Activated T-helper 2 cell treated with anti-CD3 and anti-CD28 coated beads, Interferon-gamma antibody, Interleukin-2, Interleukin-4, amounts not matched to agents 10 μg/mL and 5 μg/mL and 100 μg/mL, durations not matched to agents 14 hours and 24 hours and 36 hours (primary cell): Measurements from ENCODE around the gene IL17A. TPM values are rescaled to one million over a fixed set of nuclear protein-coding genes. Genes with fewer than 3 reads are reported as not detected.
"Not testable (repeated sequence)": the region's sequence is repeated elsewhere in the genome, so short reads cannot be mapped to it uniquely, and the experiment has no call there.

Experiments
- DNase-seq: peaks from one replicate; pipeline ENCODE4 v3.0.0; 2021; ENCODE audit warnings: low spot score
- H3K27ac Mint-ChIP-seq: one replicate; pipeline ENCODE4 v1.8.0; 2021; ENCODE audit warnings: mixed read lengths
- H3K27me3 Mint-ChIP-seq: one replicate; pipeline ENCODE4 v1.8.0; 2021; ENCODE audit warnings: low read depth, mixed read lengths
- H3K36me3 Mint-ChIP-seq: one replicate; pipeline ENCODE4 v1.8.0; 2021; ENCODE audit warnings: low read depth, mixed read lengths
- H3K4me1 Mint-ChIP-seq: one replicate; pipeline ENCODE4 v1.8.0; 2021; ENCODE audit warnings: low read depth, mixed read lengths
- H3K4me3 Mint-ChIP-seq: one replicate; pipeline ENCODE4 v1.8.0; 2021; ENCODE audit warnings: low read depth, mild to moderate bottlenecking, moderate library complexity, mixed read lengths
- H3K9me3 Mint-ChIP-seq: one replicate; pipeline ENCODE4 v1.8.0; 2021; ENCODE audit warnings: mixed read lengths
- intact Hi-C: fragments of 100-400 bp; cut with micrococcal nuclease; formaldehyde crosslinking; loops from one replicate; pipeline ENCODE4 v1.15.1; 2023
- total RNA-seq: library from RNA; stranded (reverse); gene quantifications from 2 replicates; pipeline ENCODE4 v1.2.3, GENCODE V29; 2022

IL17A gene
- total RNA-seq, 1 donor from 2014 or later, result 0.18 TPM

GRCh38 chr6:52152711-52153160 is 33.4 kb upstream of the IL17A start:
- H3K27ac Mint-ChIP-seq, result no peak overlapping the region

DNA sequence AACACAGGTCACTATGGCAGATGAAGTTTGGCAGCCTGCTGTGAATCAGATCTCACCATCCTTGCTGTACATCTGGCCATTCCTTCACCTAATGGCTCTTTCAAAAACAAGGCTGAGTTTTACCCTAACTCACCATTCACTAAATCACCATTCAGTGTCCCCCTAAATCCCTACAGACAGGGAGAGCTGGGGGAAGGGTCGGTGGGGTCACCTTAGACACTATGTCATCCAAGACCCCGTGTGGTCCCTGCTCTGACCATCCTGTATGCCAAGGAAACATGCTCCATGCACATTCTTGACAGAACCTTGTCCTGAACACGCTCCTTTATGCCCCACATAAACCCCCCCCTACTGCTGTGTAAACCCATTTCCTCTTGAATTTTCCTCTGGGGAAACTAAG is 31.8 kb upstream of the IL17A start:
- H3K4me1 Mint-ChIP-seq, result peaks cover 31% of the 10 kb centered on the region
- peaks cover 12% of the 10 kb centered on the region for H3K27me3 Mint-ChIP-seq
- no peak overlapping the region for H3K27ac Mint-ChIP-seq

More at GRCh38 chr6:52152711-52153160, 33.4 kb upstream of the IL17A start:
- H3K27me3 Mint-ChIP-seq, result peaks cover 12% of the 10 kb centered on the region
- no peak overlapping the region for H3K4me3 Mint-ChIP-seq
- no peak for DNase-seq
- peaks cover 25% of the 10 kb centered on the region for H3K4me1 Mint-ChIP-seq
- intact Hi-C loops, result no loop called here
- H3K9me3 Mint-ChIP-seq, result peaks cover under 1% of the 10 kb centered on the region
- no peaks in the 10 kb centered on the region for H3K36me3 Mint-ChIP-seq

DNA sequence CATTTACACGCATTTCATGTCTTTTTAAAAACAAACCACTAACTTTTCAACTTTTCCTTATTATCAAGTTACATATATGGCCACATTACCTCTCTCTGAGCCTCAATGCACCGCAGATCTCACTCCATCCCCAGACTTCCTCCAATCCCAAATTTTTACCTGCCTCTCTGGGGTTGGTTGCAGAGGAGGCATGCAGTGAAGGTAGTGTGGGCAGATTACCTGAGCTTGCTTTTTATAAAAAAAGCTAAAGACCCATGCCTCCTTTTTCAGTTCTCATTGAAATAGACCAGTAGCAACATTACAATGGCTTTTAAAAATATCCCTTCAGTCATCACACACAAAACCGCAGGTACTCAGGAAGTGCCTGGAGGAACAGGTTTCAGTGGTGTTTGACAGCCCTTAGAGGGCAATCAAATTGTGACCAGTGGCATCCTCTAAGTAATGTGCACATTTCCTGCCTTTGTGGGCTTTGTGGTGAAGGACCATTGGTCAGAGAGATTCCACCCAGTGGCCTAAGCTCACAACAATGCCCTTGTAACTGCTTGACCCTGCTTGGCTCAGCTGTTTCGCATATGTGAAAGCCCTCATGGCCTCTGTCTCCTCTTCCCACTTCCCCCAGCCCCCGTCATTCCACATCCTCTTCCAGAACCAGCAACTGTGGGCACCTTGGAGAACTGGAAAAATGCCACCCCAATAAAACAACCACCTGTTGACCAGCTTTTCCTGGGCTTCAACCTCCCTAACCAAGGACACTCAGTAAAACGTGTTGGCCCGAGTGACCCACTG is 30.2 kb upstream of the IL17A start:
- no peak overlapping the region for H3K4me3 Mint-ChIP-seq
- H3K36me3 Mint-ChIP-seq, result peaks cover 4% of the 10 kb centered on the region
- peaks cover 10% of the 10 kb centered on the region for H3K27me3 Mint-ChIP-seq
- DNase-seq, result no peak
- peaks cover 21% of the 10 kb centered on the region for H3K9me3 Mint-ChIP-seq
- intact Hi-C loops, result no loop called here
- H3K27ac Mint-ChIP-seq, result peak overlapping the region; percentile 96
- H3K4me1 Mint-ChIP-seq, result peaks cover 38% of the 10 kb centered on the region

More for the DNA sequence above, 31.8 kb upstream of the IL17A start:
- Mint-ChIP-seq H3K36me3 (no peaks in the 10 kb centered on the region), H3K4me3 (no peak overlapping the region), H3K9me3 (peaks cover 11% of the 10 kb centered on the region)
- intact Hi-C loops, result no loop called here
- no peak for DNase-seq

- peaks cover 13% of the 10 kb centered on the region for H3K36me3 Mint-ChIP-seq
- peaks cover 31% of the 10 kb centered on the region for H3K9me3 Mint-ChIP-seq
- peaks cover 8% of the 10 kb centered on the region for H3K27me3 Mint-ChIP-seq
- DNase-seq, result peak; percentile 13
- intact Hi-C loops, result loop anchor here (1.0 kb wide), 4 partner anchors 64 to 478 kb away; no protein-coding TSS in a partner anchor
- peak overlapping the region; percentile 96 for H3K27ac Mint-ChIP-seq
- H3K4me1 Mint-ChIP-seq, result peaks cover 53% of the 10 kb centered on the region
- peak overlapping the region; percentile 10 for H3K4me3 Mint-ChIP-seq
These were observed 28.8 kb upstream of the IL17A start for GRCh38 chr6:52157301-52157941.

DNA sequence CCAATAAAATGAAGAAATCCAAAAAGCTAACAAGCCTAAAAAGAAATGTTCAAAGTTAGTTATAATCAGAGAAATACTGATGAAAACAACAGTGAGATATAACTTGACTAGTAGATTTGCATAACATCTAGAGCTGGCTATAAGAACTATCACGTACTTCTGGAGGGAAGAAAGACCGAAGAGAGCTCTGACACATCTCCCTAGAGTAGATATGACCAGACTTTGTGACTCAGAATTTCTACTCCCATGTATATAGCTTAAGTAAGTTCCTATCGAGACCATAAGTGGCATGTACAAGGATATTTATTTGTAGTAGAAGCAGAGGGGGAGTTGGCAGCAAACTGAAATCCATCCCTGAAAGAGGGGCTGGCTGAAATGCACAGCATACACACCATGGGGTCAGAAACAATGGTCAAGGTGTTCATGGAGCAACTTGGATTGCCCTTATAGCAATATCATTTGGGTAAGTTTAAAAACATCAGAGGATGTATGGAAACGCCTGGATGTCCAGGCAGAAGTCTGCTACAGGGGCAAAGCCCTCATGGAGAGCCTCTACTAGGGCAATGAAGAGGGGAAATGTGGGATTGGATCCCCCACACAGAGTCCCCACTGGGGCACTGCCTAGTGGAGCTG is 25.6 kb upstream of the IL17A start:
- Mint-ChIP-seq H3K27ac (peak overlapping the region; percentile 87), H3K9me3 (peaks cover 31% of the 10 kb centered on the region), H3K36me3 (peaks cover 13% of the 10 kb centered on the region), H3K4me3 (no peak overlapping the region), H3K4me1 (peaks cover 60% of the 10 kb centered on the region), H3K27me3 (peaks cover 17% of the 10 kb centered on the region)
- DNase-seq, result no peak
- intact Hi-C loops, result loop anchor here (2.0 to 10.0 kb wide), 4 partner anchors 377 to 830 kb away; partner anchors contain the start of gene TRAM2

- Mint-ChIP-seq H3K9me3 (peaks cover 31% of the 10 kb centered on the region), H3K27me3 (peaks cover 26% of the 10 kb centered on the region), H3K4me1 (peaks cover 48% of the 10 kb centered on the region), H3K36me3 (peaks cover 13% of the 10 kb centered on the region), H3K4me3 (peak overlapping the region; percentile 11), H3K27ac (peak overlapping the region; percentile 87)
- intact Hi-C loops, result loop anchor here (1.0 to 10.0 kb wide), 8 partner anchors 17 to 829 kb away; partner anchors contain the start of gene TRAM2
- DNase-seq, result no peak
These were observed 24.3 kb upstream of the IL17A start for GRCh38 chr6:52161689-52162438.

DNA sequence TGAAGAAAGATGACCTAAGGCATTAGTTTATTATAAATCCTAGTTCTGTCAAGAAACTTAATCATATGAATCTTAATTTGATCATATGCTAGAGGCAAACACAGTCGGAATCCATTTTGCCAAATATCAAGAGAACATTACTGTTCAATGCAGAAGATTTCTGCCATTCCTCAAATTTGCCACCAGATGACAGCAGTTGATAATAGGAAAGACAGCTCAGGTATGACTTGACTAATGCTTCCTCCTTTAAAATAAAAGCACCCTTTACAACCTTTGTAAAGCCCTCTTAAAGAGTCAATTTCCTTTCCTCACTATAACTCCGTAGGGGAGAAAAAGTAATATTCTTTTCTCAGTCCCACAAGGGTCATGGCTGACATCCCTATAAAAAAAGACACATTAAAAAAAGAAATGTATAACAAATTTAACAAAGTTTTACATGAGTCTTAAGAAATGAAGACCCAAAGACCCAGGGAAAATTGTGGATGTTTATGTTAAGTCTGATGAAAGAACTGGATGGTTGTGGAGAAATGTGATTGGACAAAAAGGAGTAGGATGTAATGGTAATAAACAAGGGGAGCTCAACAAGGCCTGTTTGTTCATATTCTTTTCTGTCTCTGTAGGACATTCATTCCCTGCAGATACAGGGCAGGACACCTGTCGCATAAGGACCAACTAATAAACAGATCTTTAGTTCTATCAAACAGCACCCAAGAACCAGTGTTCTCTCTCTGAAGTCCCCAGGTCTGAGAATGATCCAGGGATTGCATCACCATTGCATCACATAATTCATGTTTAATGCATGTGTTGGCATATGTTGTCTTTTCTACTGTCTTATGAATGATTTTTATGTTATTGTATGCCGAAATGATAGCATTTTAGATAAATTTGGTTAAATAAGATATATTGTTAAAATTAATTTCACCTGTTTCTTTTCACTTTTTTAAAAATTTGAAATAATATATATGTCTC is 23.0 kb upstream of the IL17A start:
- Mint-ChIP-seq H3K4me3 (no peak overlapping the region), H3K27me3 (peaks cover 35% of the 10 kb centered on the region), H3K27ac (peak overlapping the region; percentile 87)

DNA sequence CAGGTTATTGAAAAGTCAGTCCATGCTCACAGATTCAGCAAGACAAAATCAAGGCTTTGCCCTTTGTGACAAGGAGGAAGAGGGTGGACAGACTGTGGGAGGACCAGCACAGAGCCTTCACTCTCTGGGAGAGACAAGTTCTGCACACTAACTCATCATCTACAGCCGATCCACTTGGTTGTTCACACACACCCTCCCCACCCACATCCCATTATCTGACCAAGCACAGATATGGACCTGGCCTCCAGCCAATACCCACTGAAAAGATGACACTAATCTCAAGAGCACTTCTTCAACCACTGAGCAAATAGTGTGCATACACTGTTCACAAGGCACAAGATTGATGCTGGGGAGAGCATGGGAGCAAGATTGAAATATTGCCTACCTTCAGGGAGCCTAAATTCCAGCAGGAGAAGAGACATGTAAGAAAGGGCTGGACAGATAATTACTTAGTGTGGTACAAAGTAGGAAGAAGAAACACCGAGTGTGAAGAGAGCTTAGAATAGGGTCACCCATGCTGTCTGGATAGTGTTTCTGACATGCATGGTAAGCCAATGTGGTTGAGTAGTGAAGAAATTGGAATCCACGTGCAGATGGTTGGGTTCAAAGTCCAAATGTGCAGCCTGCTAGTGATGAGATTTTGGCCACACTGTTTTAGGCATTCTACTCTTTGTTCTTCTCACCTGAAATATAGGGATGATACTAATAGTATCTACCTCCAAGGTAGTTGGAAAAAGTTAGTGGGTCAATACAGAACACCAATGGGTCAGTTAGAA is 21.7 kb upstream of the IL17A start:
- H3K36me3 Mint-ChIP-seq, result peaks cover 13% of the 10 kb centered on the region
- peaks cover 46% of the 10 kb centered on the region for H3K27me3 Mint-ChIP-seq
- peaks cover 34% of the 10 kb centered on the region for H3K4me1 Mint-ChIP-seq
- intact Hi-C loops, result loop anchor here (5.0 to 10.0 kb wide), 3 partner anchors 373 to 498 kb away; partner anchors contain the start of gene TRAM2
- no peak for DNase-seq
- H3K4me3 Mint-ChIP-seq, result no peak overlapping the region
- peaks cover 26% of the 10 kb centered on the region for H3K9me3 Mint-ChIP-seq
- H3K27ac Mint-ChIP-seq, result no peak overlapping the region

More for the DNA sequence above, 23.0 kb upstream of the IL17A start:
- intact Hi-C loops, result loop anchor here (1.0 to 10.0 kb wide), 9 partner anchors 16 to 499 kb away; partner anchors contain the start of gene TRAM2
- DNase-seq, result no peak
- Mint-ChIP-seq H3K36me3 (peaks cover 13% of the 10 kb centered on the region), H3K9me3 (peaks cover 26% of the 10 kb centered on the region), H3K4me1 (peaks cover 35% of the 10 kb centered on the region)

DNA sequence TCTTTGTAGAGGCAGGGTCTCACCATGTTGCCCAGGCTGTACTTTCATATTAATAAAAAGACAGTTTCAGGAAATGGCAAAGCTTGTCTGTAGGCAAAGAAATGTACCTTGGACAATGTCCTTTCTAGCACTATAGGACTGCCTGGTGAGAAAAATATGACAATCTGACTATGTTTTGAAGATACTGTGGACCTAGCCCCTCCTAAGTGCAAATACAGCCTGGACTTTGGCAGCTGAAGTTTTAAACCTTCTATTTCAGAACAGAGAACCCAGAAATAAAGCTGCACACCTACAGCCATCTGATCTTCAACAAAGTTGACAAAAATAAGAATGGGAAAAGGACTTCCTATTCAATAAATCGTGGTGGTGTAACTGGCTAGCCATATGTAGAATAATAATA is 18.9 kb upstream of the IL17A start:
- intact Hi-C loops, result loop anchor here (10.0 kb wide), 1 partner anchor 408 kb away; the partner anchor contains the start of gene TRAM2
- peaks cover 7% of the 10 kb centered on the region for H3K9me3 Mint-ChIP-seq
- H3K27ac Mint-ChIP-seq, result no peak overlapping the region
- H3K4me1 Mint-ChIP-seq, result peaks cover 16% of the 10 kb centered on the region
- no peak for DNase-seq
- H3K36me3 Mint-ChIP-seq, result no peaks in the 10 kb centered on the region
- no peak overlapping the region for H3K4me3 Mint-ChIP-seq
- H3K27me3 Mint-ChIP-seq, result peaks cover 65% of the 10 kb centered on the region

GRCh38 chr6:52168351-52168750 is 17.8 kb upstream of the IL17A start:
- H3K4me3 Mint-ChIP-seq, H3K9me3 Mint-ChIP-seq, H3K36me3 Mint-ChIP-seq, H3K27ac Mint-ChIP-seq, H3K4me1 Mint-ChIP-seq, DNase-seq: not testable (repeated sequence)
- peaks cover 71% of the 10 kb centered on the region for H3K27me3 Mint-ChIP-seq
- intact Hi-C loops, result loop anchor here (10.0 kb wide), 1 partner anchor 406 kb away; the partner anchor contains the start of gene TRAM2

DNA sequence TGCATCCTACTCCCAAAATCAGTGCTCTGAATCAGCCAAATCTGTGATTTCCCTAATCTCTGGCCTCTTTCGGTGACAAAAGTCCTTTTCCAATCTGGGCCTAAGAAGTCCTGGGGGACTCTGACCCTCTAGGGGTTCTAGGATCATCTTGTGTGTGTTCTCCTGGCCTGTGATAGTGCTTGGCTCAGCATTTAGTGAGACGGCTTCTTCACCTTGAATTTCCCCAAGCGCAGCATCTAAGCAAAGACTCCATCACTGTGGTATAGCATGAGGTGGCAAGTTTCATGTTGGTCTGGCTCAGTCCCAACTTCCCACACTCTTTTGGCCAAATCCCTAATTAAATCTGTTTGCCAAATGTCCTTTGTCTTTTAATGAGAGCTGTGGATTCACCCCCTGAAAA is 12.1 kb upstream of the IL17A start:
- intact Hi-C loops, result no loop called here
- peaks cover 65% of the 10 kb centered on the region for H3K27me3 Mint-ChIP-seq
- no peaks in the 10 kb centered on the region for H3K36me3 Mint-ChIP-seq
- H3K4me1 Mint-ChIP-seq, result peaks cover 8% of the 10 kb centered on the region
- no peak overlapping the region for H3K4me3 Mint-ChIP-seq
- peaks cover 4% of the 10 kb centered on the region for H3K9me3 Mint-ChIP-seq
- DNase-seq, result no peak
- H3K27ac Mint-ChIP-seq, result no peak overlapping the region
